RKO (cell line): Measurements from ENCODE around the gene SLC35B4.
A peak's percentile ranks its signal among the peaks of the same experiment; 100 is the strongest.
"Not testable (repeated sequence)": the region's sequence is repeated elsewhere in the genome, so short reads cannot be mapped to it uniquely, and the experiment has no call there.

ENCODE experiments used
- DNase-seq: peaks from one replicate; pipeline ENCODE4 v3.0.0-alpha.2; 2016; ENCODE audit warnings: low spot score

The SLC35B4 gene

DNA sequence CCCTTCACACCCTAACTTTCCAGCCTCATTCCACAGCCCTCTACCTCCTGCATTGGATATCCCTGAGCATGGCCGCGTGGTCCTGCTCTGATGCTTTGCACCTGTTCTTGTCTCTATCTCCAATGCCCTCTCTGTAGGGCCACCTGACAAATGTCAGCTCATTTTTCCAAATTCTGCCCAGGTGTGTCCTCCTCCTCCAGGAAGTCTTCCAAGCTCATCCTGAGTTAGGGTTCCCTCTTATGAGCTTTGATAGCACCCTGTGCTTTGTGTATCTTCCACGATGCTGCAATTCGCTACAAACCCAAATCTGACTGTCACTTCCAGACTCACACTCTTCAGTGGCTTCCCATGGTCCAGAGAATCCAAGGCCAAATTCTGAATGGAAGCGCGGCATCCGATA, 14.7 kb upstream of the SLC35B4 start:
- DNase-seq: no peak

- DNase-seq: no peak
Observed at GRCh38 chr7:134330974-134331373, 14.2 kb upstream of the SLC35B4 start.

GRCh38 chr7:134329614-134330346, 13.1 kb upstream of the SLC35B4 start:
- DNase-seq: no peak

GRCh38 chr7:134328900-134329299, 12.2 kb upstream of the SLC35B4 start:
- DNase-seq: no peak

DNA sequence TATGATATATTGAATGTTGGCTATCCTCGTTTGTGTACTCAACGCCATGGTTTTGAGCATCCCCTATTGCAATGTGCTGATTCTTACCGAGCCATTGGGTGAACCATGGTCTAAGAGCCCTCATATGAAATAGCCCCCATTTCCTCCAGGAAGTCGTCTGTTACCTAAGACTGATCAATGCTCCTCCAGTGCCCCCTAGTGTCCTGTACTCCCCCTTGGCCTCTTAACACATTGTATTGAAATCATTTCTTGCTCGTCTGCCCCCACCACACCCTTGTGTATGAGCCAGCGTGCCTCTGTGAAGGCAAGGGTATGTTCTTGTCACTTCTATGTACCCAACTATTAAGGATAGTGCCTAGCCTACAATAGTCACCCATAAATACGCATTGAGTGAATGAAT, 11.2 kb upstream of the SLC35B4 start:
- peak; percentile 58 for DNase-seq

DNA sequence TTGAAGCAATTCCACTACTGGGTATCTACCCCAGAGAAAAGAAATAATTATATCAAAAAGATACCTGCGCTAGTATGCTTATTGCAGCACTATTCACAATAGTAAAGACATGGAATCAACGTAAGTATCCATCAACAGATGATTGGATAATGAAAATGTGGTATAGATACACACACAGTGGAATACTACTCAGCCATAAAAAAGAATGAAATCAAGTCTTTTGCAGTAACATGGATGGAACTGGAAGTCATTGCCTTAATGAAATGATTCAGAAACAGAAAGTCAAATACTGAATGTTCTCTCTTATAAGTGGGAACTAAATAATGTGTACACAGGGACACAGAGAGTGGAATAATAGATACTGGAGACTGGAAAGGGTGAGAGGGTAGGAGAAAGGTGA, 7.4 kb upstream of the SLC35B4 start:
- no peak for DNase-seq

DNA sequence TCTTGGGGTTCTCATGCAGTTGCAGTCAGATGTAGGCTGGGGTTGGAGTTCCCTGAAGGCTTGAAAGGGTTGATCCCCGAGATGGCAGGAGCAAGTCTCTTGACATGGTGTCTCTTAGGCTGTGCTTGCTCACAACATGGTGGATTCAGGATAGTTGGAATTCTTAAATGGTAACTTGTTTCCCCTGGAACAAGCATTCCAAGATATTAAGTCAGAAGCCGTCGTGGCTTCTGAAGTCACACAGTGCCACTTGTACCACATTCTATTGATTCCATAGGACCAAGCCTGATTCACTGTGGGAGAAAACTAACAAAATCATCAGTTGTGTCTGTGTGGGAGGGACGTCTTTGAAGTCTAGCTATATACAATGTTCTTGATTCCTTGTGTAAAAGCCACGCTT, 3.5 kb upstream of the SLC35B4 start:
- peak; percentile 14 for DNase-seq

DNA sequence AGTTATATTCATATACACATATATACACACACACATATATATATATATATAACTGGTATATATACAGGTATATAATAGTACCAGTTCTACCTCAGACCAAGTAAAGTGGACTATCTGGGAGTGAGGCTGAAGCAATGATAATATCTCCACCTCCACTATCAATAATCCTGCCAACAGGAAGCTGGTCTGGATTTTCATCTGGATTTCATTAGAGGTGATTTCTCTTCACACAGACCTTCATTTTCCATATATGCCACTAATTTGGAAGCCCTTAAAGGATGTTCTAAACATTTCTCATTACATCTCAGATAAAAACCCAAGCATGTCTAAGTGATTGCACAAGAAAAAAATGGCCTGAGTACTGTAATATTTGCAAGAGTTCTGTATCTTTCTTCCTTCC, 1.7 kb upstream of the SLC35B4 start:
- DNase-seq: no peak

DNA sequence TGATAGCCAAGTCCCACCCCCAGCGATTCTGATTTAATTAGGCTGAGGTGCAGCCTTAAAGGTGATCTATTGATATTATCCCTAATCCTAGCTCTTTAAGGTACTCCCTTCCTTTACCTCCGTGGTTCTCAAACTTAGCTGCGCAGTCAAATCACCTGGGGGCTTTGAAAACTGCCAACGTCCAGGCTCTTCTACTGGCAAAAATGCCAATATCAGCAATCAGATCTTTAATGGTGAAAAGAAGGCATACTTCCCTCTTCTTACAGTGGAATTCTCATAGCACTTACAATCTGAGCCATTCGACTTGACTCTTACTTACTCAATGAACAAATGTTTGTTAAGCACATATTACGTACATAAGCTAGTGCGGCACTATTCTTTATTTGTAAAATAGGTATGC, 704 bp upstream of the SLC35B4 start:
- DNase-seq: no peak

- DNase-seq: peak; percentile 77
Observed at GRCh38 chr7:134315679-134316538, 821 bp downstream of the SLC35B4 start.

GRCh38 chr7:134313543-134313942, 3.2 kb downstream of the SLC35B4 start:
- no peak for DNase-seq

GRCh38 chr7:134312717-134313116, 4.0 kb downstream of the SLC35B4 start:
- DNase-seq: no peak

GRCh38 chr7:134311807-134312206, 4.9 kb downstream of the SLC35B4 start:
- DNase-seq: no peak

DNA sequence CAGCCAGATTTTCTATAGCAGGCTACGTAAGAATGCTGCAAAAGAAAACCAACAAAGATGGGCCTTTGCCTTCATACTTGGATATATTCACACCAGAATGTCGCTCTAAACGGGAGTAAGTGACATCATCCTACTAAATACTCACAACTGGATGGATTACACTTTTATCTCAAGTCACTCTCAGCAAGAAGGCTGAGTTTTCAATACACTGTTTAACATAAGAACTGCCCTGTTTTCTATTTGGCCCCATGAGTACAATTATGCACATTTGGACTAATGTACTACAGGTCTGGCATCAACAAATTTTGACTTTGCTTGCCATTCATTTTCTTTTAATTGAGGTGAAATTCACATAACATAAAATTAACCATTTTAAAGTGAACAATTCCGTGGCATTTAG, 8.2 kb downstream of the SLC35B4 start:
- DNase-seq: no peak

DNA sequence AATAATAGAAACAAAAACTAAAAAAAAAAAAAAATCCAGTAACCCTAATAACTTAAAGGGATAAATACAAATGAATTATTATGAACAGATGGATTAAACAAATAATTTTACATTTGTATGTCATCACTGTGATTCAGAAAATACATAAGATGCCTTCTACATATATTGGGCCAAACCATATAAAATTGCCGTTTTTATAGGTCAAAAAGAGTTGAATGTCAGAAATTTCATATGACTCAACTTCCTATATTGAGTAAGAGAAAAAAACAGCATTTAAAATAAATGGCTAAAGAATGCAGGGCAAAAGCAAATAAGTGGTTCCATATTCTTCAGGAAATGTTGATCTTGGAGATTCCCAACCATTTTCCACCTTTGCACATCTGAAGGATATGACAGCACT, 9.4 kb downstream of the SLC35B4 start:
- DNase-seq: no peak

DNA sequence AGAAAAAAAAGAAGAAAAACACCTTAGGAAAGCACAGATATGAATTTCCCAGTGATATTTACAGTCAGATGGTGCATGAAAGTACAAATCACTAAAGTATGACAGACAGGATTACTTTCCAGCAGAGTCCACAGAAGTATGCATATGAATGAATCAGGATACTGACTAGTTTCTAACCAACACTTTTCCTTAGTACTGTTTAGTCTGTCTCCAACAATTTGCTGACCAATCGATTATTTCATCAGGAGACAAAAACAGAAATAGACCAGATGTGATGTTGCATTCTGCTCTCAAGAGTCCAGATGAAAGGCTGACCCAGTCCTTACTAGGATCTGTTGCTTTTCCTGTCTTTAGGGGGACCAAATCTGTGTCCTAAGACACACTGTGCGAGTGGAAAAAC, 14.6 kb downstream of the SLC35B4 start:
- no peak for DNase-seq

- no peak for DNase-seq
Observed at GRCh38 chr7:134301592-134301991, 15.1 kb downstream of the SLC35B4 start.

GRCh38 chr7:134300988-134301387, 15.7 kb downstream of the SLC35B4 start:
- no peak for DNase-seq

- no peak for DNase-seq
Observed at GRCh38 chr7:134298902-134299683, 17.6 kb downstream of the SLC35B4 start.

- no peak for DNase-seq
Observed at GRCh38 chr7:134297489-134297888, 19.2 kb downstream of the SLC35B4 start.

DNA sequence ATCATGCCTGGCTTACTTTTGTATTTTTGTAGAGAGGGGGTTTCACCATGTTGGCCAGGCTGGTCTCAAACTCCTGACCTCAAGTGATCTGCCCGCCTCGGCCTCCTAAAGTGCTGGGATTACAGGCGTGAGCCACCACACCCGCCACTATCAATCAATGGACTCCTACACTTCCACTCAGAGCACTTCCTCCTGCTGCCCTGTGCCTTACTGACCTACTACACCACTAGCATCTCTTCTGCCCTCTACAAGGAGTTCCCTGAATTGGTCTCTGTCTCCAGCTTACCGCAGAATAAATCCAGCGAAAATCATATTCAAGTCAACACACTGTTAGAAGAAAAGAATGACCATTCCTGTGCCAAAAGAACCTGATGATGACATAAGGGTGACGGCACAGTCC, 20.7 kb downstream of the SLC35B4 start:
- not testable (repeated sequence) for DNase-seq

GRCh38 chr7:134293002-134293740, 23.6 kb downstream of the SLC35B4 start:
- no peak for DNase-seq
